ACC112 (cell line): Measurements from ENCODE around the gene TAF1.
"Not testable (repeated sequence)": the region's sequence is repeated elsewhere in the genome, so short reads cannot be mapped to it uniquely, and the experiment has no call there.

ENCODE experiments used
- H2AFZ ChIP-seq: fragments of 200-600 bp; sonication (generic); one replicate; pipeline ENCODE4 v1.6.0; 2017; ENCODE audit warnings: antibody characterized with exemption, low read length; ENCODE audit not compliant: unreplicated experiment
- H3K27ac ChIP-seq: fragments of 200-600 bp; sonication (generic); 2 replicates; pipeline ENCODE4 v1.5.1; 2014; ENCODE audit warnings: low read depth, mild to moderate bottlenecking, antibody characterized with exemption, low read length, moderate library complexity
- H3K27me3 ChIP-seq: fragments of 200-600 bp; sonication (generic); 2 replicates; pipeline ENCODE4 v1.6.1; 2014; ENCODE audit warnings: mild to moderate bottlenecking, antibody characterized with exemption, low read length, moderate library complexity, mixed read lengths; ENCODE audit not compliant: insufficient read depth
- H3K36me3 ChIP-seq: fragments of 200-600 bp; sonication (generic); 2 replicates; pipeline ENCODE4 v1.6.1; 2016; ENCODE audit warnings: mild to moderate bottlenecking, antibody characterized with exemption, low read length, moderate library complexity, mixed read lengths; ENCODE audit not compliant: insufficient read depth
- H3K4me1 ChIP-seq: fragments of 200-600 bp; sonication (generic); one replicate; pipeline ENCODE4 v1.6.1; 2016; ENCODE audit warnings: low read length, mixed read lengths; ENCODE audit not compliant: insufficient read depth, unreplicated experiment, control insufficient read depth
- H3K4me3 ChIP-seq: fragments of 200-600 bp; sonication (generic); 2 replicates; pipeline ENCODE4 v1.5.1; 2014; ENCODE audit warnings: mild to moderate bottlenecking, low read depth, low read length
- H3K79me2 ChIP-seq: fragments of 200-600 bp; sonication (generic); one replicate; pipeline ENCODE4 v1.6.0; 2016; ENCODE audit warnings: low read length; ENCODE audit not compliant: control insufficient read depth, unreplicated experiment, insufficient read depth

The TAF1 gene

GRCh38 chrX:71366674-71367256, 608 bp downstream of the TAF1 start:
- Histone ChIP-seq H3K4me3 (peak overlapping the region; percentile 93), H3K79me2 (peaks cover 29% of the 10 kb centered on the region), H3K4me1 (peaks cover 9% of the 10 kb centered on the region), H3K27me3 (no peaks in the 10 kb centered on the region), H2AFZ (no peak overlapping the region), H3K27ac (peak overlapping the region; percentile 92), H3K36me3 (peaks cover 3% of the 10 kb centered on the region; the same call in 1 of the 2 replicates)

- H3K4me3 ChIP-seq: peak overlapping the region; percentile 93
- H3K27ac ChIP-seq: peak overlapping the region; percentile 92
- no peaks in the 10 kb centered on the region for H3K27me3 ChIP-seq
- H3K36me3 ChIP-seq: peaks cover 3% of the 10 kb centered on the region; the same call in 1 of the 2 replicates
- H3K4me1 ChIP-seq: peaks cover 9% of the 10 kb centered on the region
- peaks cover 32% of the 10 kb centered on the region for H3K79me2 ChIP-seq
- no peak overlapping the region for H2AFZ ChIP-seq
Observed at GRCh38 chrX:71367396-71367795, 1.2 kb downstream of the TAF1 start.

- peaks cover 6% of the 10 kb centered on the region for H3K4me1 ChIP-seq
- H3K79me2 ChIP-seq: peaks cover 29% of the 10 kb centered on the region
- no peak overlapping the region for H2AFZ ChIP-seq
Observed at GRCh38 chrX:71372388-71372787, 6.2 kb downstream of the TAF1 start.

GRCh38 chrX:71378732-71379131, 12.6 kb downstream of the TAF1 start:
- Histone ChIP-seq H3K4me3 (no peak overlapping the region), H3K36me3 (peaks cover 3% of the 10 kb centered on the region; the same call in 1 of the 2 replicates), H3K27me3 (no peaks in the 10 kb centered on the region), H3K4me1 (no peaks in the 10 kb centered on the region), H3K79me2 (peaks cover under 1% of the 10 kb centered on the region), H2AFZ (no peak overlapping the region), H3K27ac (no peak overlapping the region)

More at GRCh38 chrX:71372388-71372787, 6.2 kb downstream of the TAF1 start:
- no peak overlapping the region for H3K4me3 ChIP-seq
- H3K36me3 ChIP-seq: peaks cover 6% of the 10 kb centered on the region
- no peaks in the 10 kb centered on the region for H3K27me3 ChIP-seq
- H3K27ac ChIP-seq: no peak overlapping the region

GRCh38 chrX:71391725-71392124, 25.6 kb downstream of the TAF1 start:
- not testable (repeated sequence) for H3K36me3 ChIP-seq, H3K79me2 ChIP-seq, H2AFZ ChIP-seq, H3K27ac ChIP-seq, H3K4me1 ChIP-seq, H3K27me3 ChIP-seq, H3K4me3 ChIP-seq

GRCh38 chrX:71393919-71394318, 27.8 kb downstream of the TAF1 start:
- Histone ChIP-seq H2AFZ (no peak overlapping the region), H3K4me1 (no peaks in the 10 kb centered on the region), H3K36me3 (0 out of 2 replicates have a peak, but pooled peaks cover 5% of the 10 kb centered on the region), H3K27ac (no peak overlapping the region), H3K79me2 (no peaks in the 10 kb centered on the region), H3K4me3 (no peak overlapping the region), H3K27me3 (no peaks in the 10 kb centered on the region)

- Histone ChIP-seq H3K27ac (no peak overlapping the region), H2AFZ (no peak overlapping the region), H3K4me3 (no peak overlapping the region), H3K36me3 (no peaks in the 10 kb centered on the region; the same call in 1 of the 2 replicates), H3K79me2 (no peaks in the 10 kb centered on the region), H3K4me1 (no peaks in the 10 kb centered on the region), H3K27me3 (no peaks in the 10 kb centered on the region)
Observed at GRCh38 chrX:71396576-71396975, 30.4 kb downstream of the TAF1 start.

- H3K4me3 ChIP-seq: no peak overlapping the region
- H3K27me3 ChIP-seq: no peaks in the 10 kb centered on the region
- no peak overlapping the region for H2AFZ ChIP-seq
- H3K79me2 ChIP-seq: no peaks in the 10 kb centered on the region
- no peaks in the 10 kb centered on the region for H3K4me1 ChIP-seq
- no peak overlapping the region for H3K27ac ChIP-seq
- no peaks in the 10 kb centered on the region; the same call in 1 of the 2 replicates for H3K36me3 ChIP-seq
Observed at GRCh38 chrX:71400710-71401109, 34.6 kb downstream of the TAF1 start.

GRCh38 chrX:71416260-71416659, 50.1 kb downstream of the TAF1 start:
- H3K4me3 ChIP-seq, H3K27ac ChIP-seq, H3K27me3 ChIP-seq, H2AFZ ChIP-seq, H3K36me3 ChIP-seq, H3K79me2 ChIP-seq, H3K4me1 ChIP-seq: not testable (repeated sequence)

GRCh38 chrX:71420686-71421085, 54.5 kb downstream of the TAF1 start:
- Histone ChIP-seq H3K36me3 (peaks cover 9% of the 10 kb centered on the region; the same call in 1 of the 2 replicates), H3K79me2 (no peaks in the 10 kb centered on the region), H3K27ac (no peak overlapping the region), H2AFZ (no peak overlapping the region), H3K4me1 (no peaks in the 10 kb centered on the region), H3K4me3 (no peak overlapping the region), H3K27me3 (no peaks in the 10 kb centered on the region)

GRCh38 chrX:71432733-71433132, 66.6 kb downstream of the TAF1 start:
- Histone ChIP-seq H3K4me1 (no peaks in the 10 kb centered on the region), H3K27me3 (no peaks in the 10 kb centered on the region), H3K36me3 (no peaks in the 10 kb centered on the region; the same call in 1 of the 2 replicates)

More at GRCh38 chrX:71432733-71433132, 66.6 kb downstream of the TAF1 start:
- Histone ChIP-seq H2AFZ (no peak overlapping the region), H3K27ac (no peak overlapping the region), H3K79me2 (no peaks in the 10 kb centered on the region), H3K4me3 (no peak overlapping the region)
